GM12892 (cell line): ENCODE measurements around the gene ARPC5L.

Source experiments
- POLR2A ChIP-seq: IDR thresholded peaks from 2 replicates; pipeline ENCODE4 v1.6.1; 2011; ENCODE audit warnings: low read depth, low read length, control low read depth
- POLR2AphosphoS5 ChIP-seq: IDR thresholded peaks from 2 replicates; pipeline ENCODE4 v1.6.1; 2011; ENCODE audit warnings: low read depth, low read length, control low read depth
- TAF1 ChIP-seq: IDR thresholded peaks from 2 replicates; pipeline ENCODE4 v1.6.1; 2011; ENCODE audit warnings: low read depth, mild to moderate bottlenecking, control low read depth, low read length, borderline replicate concordance

DNA sequence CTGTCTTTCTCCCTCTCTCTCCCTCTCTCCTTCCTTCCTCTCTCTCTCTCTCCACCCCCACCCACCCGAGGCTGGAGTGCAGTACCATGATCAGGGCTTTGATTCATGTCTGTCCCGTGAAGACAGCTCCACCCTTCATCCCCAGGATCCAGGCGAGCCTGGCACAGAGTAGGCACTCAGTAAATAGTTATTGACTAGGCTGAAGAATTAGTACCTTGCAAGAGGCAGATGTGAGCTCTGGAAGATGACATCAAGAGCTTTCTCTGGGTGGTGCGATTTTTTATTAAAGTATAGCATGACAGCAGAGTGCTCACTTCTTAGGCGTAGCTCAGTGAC is 32.6 kb upstream of the ARPC5L start:
- TF ChIP-seq TAF1 (no peak), POLR2AphosphoS5 (no peak), POLR2A (no peak)
